CD4-positive, CD25-positive, alpha-beta regulatory T cell (primary cell): ENCODE data around the gene EPHB1. TPM values are rescaled to one million over a fixed set of nuclear protein-coding genes. Genes with fewer than 3 reads are reported as not detected.

Source experiments
- ATAC-seq, 2 donors: fragments of 150-1000 bp; cut with Tn5 transposase; one replicate each; pipeline ENCODE4 v1.10.0; 2021; ENCODE audit warnings: low read depth in 2 of 2, moderate number of reproducible peaks in 2 of 2, moderate library complexity in 1 of 2
- DNase-seq, 3 donors: peaks; one replicate each; pipeline versions ENCODE4 v3.0.0 to v3.0.0-alpha.2; 2012 to 2022; ENCODE audit warnings: mixed read lengths in 1 of 3
- H3K27ac ChIP-seq: one replicate; pipeline ENCODE4 v1.7.0; 2013; ENCODE audit warnings: mild to moderate bottlenecking, low read length; ENCODE audit not compliant: insufficient read depth, poor library complexity, severe bottlenecking
- H3K27me3 ChIP-seq: one replicate; pipeline ENCODE4 v1.7.0; 2013; ENCODE audit warnings: low read length; ENCODE audit not compliant: control insufficient read depth, insufficient read depth
- H3K36me3 ChIP-seq: one replicate; pipeline ENCODE4 v1.7.0; 2013; ENCODE audit warnings: mild to moderate bottlenecking, low read length, moderate library complexity; ENCODE audit not compliant: control insufficient read depth, insufficient read depth
- H3K4me1 ChIP-seq: 2 replicates; pipeline ENCODE4 v1.7.0; 2013; ENCODE audit warnings: mild to moderate bottlenecking, low read length; ENCODE audit not compliant: insufficient read depth, control insufficient read depth, poor library complexity, severe bottlenecking
- H3K4me3 ChIP-seq: one replicate; pipeline ENCODE4 v1.7.0; 2013; ENCODE audit warnings: low read depth, mild to moderate bottlenecking, low read length, moderate library complexity
- H3K9me3 ChIP-seq, 2 experiments: 1 replicate in 1 of 2; 2 replicates in 1 of 2; pipeline ENCODE4 v1.7.0; 2013; ENCODE audit warnings: low read length in 2 of 2, mild to moderate bottlenecking in 1 of 2, moderate library complexity in 1 of 2; ENCODE audit not compliant: control insufficient read depth in 2 of 2
- H3K27ac Mint-ChIP-seq, 3 donors: one replicate each; pipeline ENCODE4 v1.8.0; 2020 to 2022; ENCODE audit warnings: mild to moderate bottlenecking in 3 of 3, mixed read lengths in 3 of 3, moderate library complexity in 2 of 3
- H3K27me3 Mint-ChIP-seq: one replicate; pipeline ENCODE4 v1.8.0; 2022; ENCODE audit warnings: mild to moderate bottlenecking, mixed read lengths
- H3K36me3 Mint-ChIP-seq: one replicate; pipeline ENCODE4 v1.8.0; 2020; ENCODE audit warnings: mixed read lengths
- H3K4me1 Mint-ChIP-seq, 4 donors: one replicate each; pipeline ENCODE4 v1.8.0; 2020 to 2022; ENCODE audit warnings: mixed read lengths in 4 of 4, mild to moderate bottlenecking in 1 of 4
- H3K4me3 Mint-ChIP-seq, 4 donors: one replicate each; pipeline ENCODE4 v1.8.0; 2020 to 2022; ENCODE audit warnings: mild to moderate bottlenecking in 4 of 4, mixed read lengths in 4 of 4, moderate library complexity in 3 of 4
- H3K9me3 Mint-ChIP-seq, 7 donors: one replicate each; pipeline ENCODE4 v1.8.0; 2020 to 2022; ENCODE audit warnings: mixed read lengths in 7 of 7, mild to moderate bottlenecking in 3 of 7, moderate library complexity in 2 of 7
- polyA plus RNA-seq, 4 donors: library from polyadenylated mRNA; unstranded; fragments of 300-500 nt; fragmentation: Illumina TruSeq; gene quantifications; one replicate each; pipeline ENCODE4 v1.2.3, GENCODE V29; 2021
- total RNA-seq: library from RNA; stranded (reverse); gene quantifications from one replicate; pipeline ENCODE4 v1.2.3, GENCODE V29; 2022

Gene EPHB1
- total and polyA plus RNA-seq, 5 donors from 2014 or later, result 0.32 to 2.1 (median 0.84) TPM

GRCh38 chr3:135235541-135235940, 440.5 kb downstream of the EPHB1 start:
- DNase-seq, result no peak

GRCh38 chr3:135237371-135238143, 442.5 kb downstream of the EPHB1 start:
- Histone ChIP-seq H3K4me1 (no peaks in the 10 kb centered on the region), H3K36me3 (no peaks in the 10 kb centered on the region), H3K27me3 (no peaks in the 10 kb centered on the region), H3K9me3 (no peaks in the 10 kb centered on the region), H3K27ac (no peak overlapping the region), H3K4me3 (no peak overlapping the region)
- Mint-ChIP-seq H3K27ac (no peak overlapping the region), H3K4me1 (no peaks in the 10 kb centered on the region), H3K9me3 (peaks cover 0 to 10% (median 1%) of the 10 kb centered on the region in 7 donors), H3K36me3 (no peaks in the 10 kb centered on the region), H3K27me3 (no peaks in the 10 kb centered on the region), H3K4me3 (no peak overlapping the region)
- ATAC-seq, result no peak
- no peak for DNase-seq

More at GRCh38 chr3:135235541-135235940, 440.5 kb downstream of the EPHB1 start:
- Mint-ChIP-seq H3K9me3 (peaks cover 0 to 10% (median 1%) of the 10 kb centered on the region in 7 donors), H3K27ac (no peak overlapping the region), H3K36me3 (no peaks in the 10 kb centered on the region), H3K4me1 (no peaks in the 10 kb centered on the region), H3K4me3 (no peak overlapping the region), H3K27me3 (no peaks in the 10 kb centered on the region)
- no peaks in the 10 kb centered on the region for H3K36me3 ChIP-seq
- no peak overlapping the region for H3K4me3 ChIP-seq
- ATAC-seq, result no peak
- H3K9me3 ChIP-seq, result no peaks in the 10 kb centered on the region
- H3K27me3 ChIP-seq, result no peaks in the 10 kb centered on the region
- H3K27ac ChIP-seq, result no peak overlapping the region
- no peaks in the 10 kb centered on the region for H3K4me1 ChIP-seq

- H3K4me1 Mint-ChIP-seq, result no peaks in the 10 kb centered on the region
- DNase-seq, result no peak
Observed at GRCh38 chr3:135238236-135238830, 443.3 kb downstream of the EPHB1 start.

GRCh38 chr3:135238871-135239614, 444.0 kb downstream of the EPHB1 start:
- Mint-ChIP-seq H3K27ac (no peak overlapping the region), H3K4me1 (no peaks in the 10 kb centered on the region), H3K27me3 (no peaks in the 10 kb centered on the region), H3K36me3 (no peaks in the 10 kb centered on the region), H3K9me3 (peaks cover 0 to 9% (median 1%) of the 10 kb centered on the region in 7 donors), H3K4me3 (no peak overlapping the region)
- Histone ChIP-seq H3K4me3 (no peak overlapping the region), H3K27ac (no peak overlapping the region), H3K36me3 (no peaks in the 10 kb centered on the region), H3K4me1 (no peaks in the 10 kb centered on the region), H3K9me3 (no peaks in the 10 kb centered on the region), H3K27me3 (no peaks in the 10 kb centered on the region)
- ATAC-seq, result no peak
- DNase-seq, result no peak

More at GRCh38 chr3:135238236-135238830, 443.3 kb downstream of the EPHB1 start:
- H3K27me3 ChIP-seq, result no peaks in the 10 kb centered on the region
- no peak overlapping the region for H3K27ac Mint-ChIP-seq
- no peaks in the 10 kb centered on the region for H3K9me3 ChIP-seq
- H3K27me3 Mint-ChIP-seq, result no peaks in the 10 kb centered on the region
- H3K36me3 Mint-ChIP-seq, result no peaks in the 10 kb centered on the region
- peaks cover 0 to 10% (median 1%) of the 10 kb centered on the region in 7 donors for H3K9me3 Mint-ChIP-seq
- H3K27ac ChIP-seq, result no peak overlapping the region
- no peak overlapping the region for H3K4me3 ChIP-seq
- H3K4me1 ChIP-seq, result no peaks in the 10 kb centered on the region
- H3K36me3 ChIP-seq, result no peaks in the 10 kb centered on the region
- H3K4me3 Mint-ChIP-seq, result no peak overlapping the region
- ATAC-seq, result no peak

- no peaks in the 10 kb centered on the region for H3K36me3 Mint-ChIP-seq
Observed at GRCh38 chr3:135239615-135239884, 444.5 kb downstream of the EPHB1 start.

GRCh38 chr3:135240426-135240825, 445.4 kb downstream of the EPHB1 start:
- no peaks in the 10 kb centered on the region for H3K9me3 ChIP-seq
- Mint-ChIP-seq H3K9me3 (peaks cover 0 to 5% (median 1%) of the 10 kb centered on the region in 7 donors), H3K27me3 (no peaks in the 10 kb centered on the region), H3K27ac (no peak overlapping the region), H3K36me3 (no peaks in the 10 kb centered on the region), H3K4me1 (no peaks in the 10 kb centered on the region), H3K4me3 (no peak overlapping the region)
- no peak overlapping the region for H3K4me3 ChIP-seq
- DNase-seq, result no peak
- H3K4me1 ChIP-seq, result no peaks in the 10 kb centered on the region
- H3K36me3 ChIP-seq, result no peaks in the 10 kb centered on the region
- no peak overlapping the region for H3K27ac ChIP-seq
- H3K27me3 ChIP-seq, result no peaks in the 10 kb centered on the region
- ATAC-seq, result no peak

More at GRCh38 chr3:135239615-135239884, 444.5 kb downstream of the EPHB1 start:
- H3K9me3 Mint-ChIP-seq, result peaks cover 0 to 5% (median 1%) of the 10 kb centered on the region in 7 donors
- DNase-seq (no peak), ATAC-seq (no peak)
- H3K4me1 Mint-ChIP-seq, result no peaks in the 10 kb centered on the region
- peak overlapping the region in 1 of 3 donors; percentile 7 for H3K27ac Mint-ChIP-seq
- Histone ChIP-seq H3K4me3 (no peak overlapping the region), H3K4me1 (no peaks in the 10 kb centered on the region), H3K36me3 (no peaks in the 10 kb centered on the region), H3K27ac (no peak overlapping the region), H3K9me3 (no peaks in the 10 kb centered on the region), H3K27me3 (no peaks in the 10 kb centered on the region)
- H3K27me3 Mint-ChIP-seq, result no peaks in the 10 kb centered on the region
- H3K4me3 Mint-ChIP-seq, result no peak overlapping the region

- no peaks in the 10 kb centered on the region for H3K36me3 Mint-ChIP-seq
- no peak overlapping the region for H3K4me3 Mint-ChIP-seq
- peaks cover 0 to 3% (median 1%) of the 10 kb centered on the region in 7 donors for H3K9me3 Mint-ChIP-seq
- Histone ChIP-seq H3K27me3 (no peaks in the 10 kb centered on the region), H3K27ac (no peak overlapping the region), H3K4me1 (no peaks in the 10 kb centered on the region), H3K9me3 (no peaks in the 10 kb centered on the region), H3K4me3 (no peak overlapping the region), H3K36me3 (no peaks in the 10 kb centered on the region)
- no peaks in the 10 kb centered on the region for H3K27me3 Mint-ChIP-seq
- ATAC-seq (no peak), DNase-seq (no peak)
- H3K4me1 Mint-ChIP-seq, result no peaks in the 10 kb centered on the region
- H3K27ac Mint-ChIP-seq, result no peak overlapping the region
Observed at GRCh38 chr3:135242285-135242684, 447.2 kb downstream of the EPHB1 start.
